Liver (tissue), 9 donors: ENCODE data around the gene FOXD1. TPM values are rescaled to one million over a fixed set of nuclear protein-coding genes. Genes with fewer than 3 reads are reported as not detected.

ENCODE experiments used
- DNase-seq: peaks from one replicate; pipeline ENCODE4 v3.0.0-alpha.2; 2017; ENCODE audit warnings: low spot score
- H3K27ac ChIP-seq, 2 donors: one replicate each; pipeline ENCODE4 v1.7.0; 2013; ENCODE audit warnings: inconsistent platforms in 2 of 2, low read length in 2 of 2, control low read depth in 1 of 2, low read depth in 1 of 2, mild to moderate bottlenecking in 1 of 2
- H3K27me3 ChIP-seq, 4 donors: one replicate each; pipeline versions ENCODE4 v1.6.1 to v1.7.0; 2013; ENCODE audit warnings: low read length in 3 of 4, inconsistent platforms in 1 of 4, mild to moderate bottlenecking in 1 of 4, moderate library complexity in 1 of 4; ENCODE audit not compliant: control insufficient read depth in 4 of 4, insufficient read depth in 4 of 4
- H3K36me3 ChIP-seq, 4 donors: one replicate each; pipeline versions ENCODE4 v1.6.1 to v1.7.0; 2013; ENCODE audit warnings: low read length in 3 of 4, mild to moderate bottlenecking in 3 of 4, low read depth in 1 of 4, moderate library complexity in 1 of 4; ENCODE audit not compliant: control insufficient read depth in 4 of 4, insufficient read depth in 3 of 4
- H3K4me1 ChIP-seq, 4 donors: one replicate each; pipeline versions ENCODE4 v1.6.1 to v1.7.0; 2013; ENCODE audit warnings: low read length in 3 of 4, mild to moderate bottlenecking in 3 of 4, moderate library complexity in 1 of 4; ENCODE audit not compliant: control insufficient read depth in 4 of 4, insufficient read depth in 4 of 4
- H3K4me3 ChIP-seq, 3 donors: one replicate each; pipeline versions ENCODE4 v1.6.1 to v1.7.0; 2013; ENCODE audit warnings: low read length in 3 of 3, control low read depth in 1 of 3, low read depth in 1 of 3, mild to moderate bottlenecking in 1 of 3
- H3K9ac ChIP-seq, 2 donors: one replicate each; pipeline ENCODE4 v1.7.0; 2013; ENCODE audit warnings: low read length in 2 of 2, mild to moderate bottlenecking in 2 of 2, moderate library complexity in 2 of 2, control low read depth in 1 of 2, low read depth in 1 of 2
- H3K9me3 ChIP-seq, 4 donors: one replicate each; pipeline versions ENCODE4 v1.6.1 to v1.7.0; 2013; ENCODE audit warnings: low read length in 3 of 4; ENCODE audit not compliant: control insufficient read depth in 4 of 4
- EGR1 ChIP-seq, 2 donors: IDR thresholded peaks; 2 replicates each; pipeline ENCODE4 v1.6.1; 2016 to 2018; ENCODE audit warnings: antibody characterized with exemption in 2 of 2, low read depth in 2 of 2
- FOXA1 ChIP-seq: IDR thresholded peaks from 2 replicates; pipeline ENCODE4 v1.6.1; 2016; ENCODE audit warnings: antibody characterized with exemption
- GABPA ChIP-seq, 2 donors: IDR thresholded peaks in 1 of 2; conservative IDR thresholded peaks in 1 of 2; 2 replicates each; pipeline ENCODE4 v1.6.1; 2016; ENCODE audit warnings: antibody characterized with exemption in 2 of 2, mild to moderate bottlenecking in 1 of 2, moderate library complexity in 1 of 2
- HNF4A ChIP-seq, 2 donors: conservative IDR thresholded peaks; 2 replicates each; pipeline ENCODE4 v1.6.1; 2016; ENCODE audit warnings: antibody characterized with exemption in 2 of 2, mild to moderate bottlenecking in 2 of 2
- NR2F2 ChIP-seq: IDR thresholded peaks from 2 replicates; pipeline ENCODE4 v1.6.1; 2016; ENCODE audit warnings: antibody characterized with exemption
- RXRA ChIP-seq, 2 donors: IDR thresholded peaks; 2 replicates each; pipeline ENCODE4 v1.6.1; 2017 to 2018; ENCODE audit warnings: antibody characterized with exemption in 2 of 2, mild to moderate bottlenecking in 1 of 2
- TAF1 ChIP-seq: conservative IDR thresholded peaks from 2 replicates; pipeline ENCODE4 v1.6.1; 2016; ENCODE audit warnings: antibody characterized with exemption, mild to moderate bottlenecking
- YY1 ChIP-seq: IDR thresholded peaks from 2 replicates; pipeline ENCODE4 v1.6.1; 2016; ENCODE audit warnings: antibody characterized with exemption, mild to moderate bottlenecking
- WGBS: extraction: QIAGEN DNeasy Blood & Tissue Kit; methylation state at CpG from one replicate; pipeline ENCODE4 v1.1.7; 2013; 5-methylcytosine and 5-hydroxymethylcytosine counted together
- polyA plus RNA-seq, 2 donors: library from polyadenylated mRNA; stranded (reverse) in 1 of 2; unstranded in 1 of 2; fragments of 200-250 nt in 1 of 2; fragments of >200 nt in 1 of 2; fragmentation: Nextera tagmentation in 1 of 2; extraction: Ambion mirVana in 1 of 2; gene quantifications; one replicate each; pipeline versions ENCODE4 v1.2.1 to v1.2.3, GENCODE V29; 2013 to 2015
- total RNA-seq, 2 donors: library from RNA; depleted of rRNA; stranded (reverse); fragments of >200 nt; gene quantifications; one replicate each; pipeline ENCODE4 v1.2.3, GENCODE V29; 2014
- TF ChIP-seq, protein P1 (sequence below): IDR thresholded peaks from 2 replicates; pipeline ENCODE4 v1.6.1; 2016; ENCODE audit warnings: antibody characterized with exemption
- TF ChIP-seq, protein P2 (sequence below): IDR thresholded peaks from 2 replicates; pipeline ENCODE4 v1.6.1; 2016; ENCODE audit warnings: antibody characterized with exemption
- TF ChIP-seq, protein P3 (sequence below): IDR thresholded peaks from 2 replicates; pipeline ENCODE4 v1.6.1; 2016; ENCODE audit warnings: antibody characterized with exemption, mild to moderate bottlenecking
- TF ChIP-seq, protein P4 (sequence below): IDR thresholded peaks from 2 replicates; pipeline ENCODE4 v1.6.1; 2016; ENCODE audit warnings: antibody characterized with exemption
- TF ChIP-seq, protein P5 (sequence below): fragments of 150-350 bp; IDR thresholded peaks from 2 replicates; pipeline ENCODE4 v1.5.1; 2017; ENCODE audit warnings: improper control_type of control experiment, low read depth, low read length; ENCODE audit not compliant: missing input control
- donor health status: healthy.
- donor health status: healthy.
- donor health status: healthy.
- donor health status: healthy.
- donor health status: healthy.

FOXD1 gene
- total and polyA plus RNA-seq, 4 donors, result not detected

DNA sequence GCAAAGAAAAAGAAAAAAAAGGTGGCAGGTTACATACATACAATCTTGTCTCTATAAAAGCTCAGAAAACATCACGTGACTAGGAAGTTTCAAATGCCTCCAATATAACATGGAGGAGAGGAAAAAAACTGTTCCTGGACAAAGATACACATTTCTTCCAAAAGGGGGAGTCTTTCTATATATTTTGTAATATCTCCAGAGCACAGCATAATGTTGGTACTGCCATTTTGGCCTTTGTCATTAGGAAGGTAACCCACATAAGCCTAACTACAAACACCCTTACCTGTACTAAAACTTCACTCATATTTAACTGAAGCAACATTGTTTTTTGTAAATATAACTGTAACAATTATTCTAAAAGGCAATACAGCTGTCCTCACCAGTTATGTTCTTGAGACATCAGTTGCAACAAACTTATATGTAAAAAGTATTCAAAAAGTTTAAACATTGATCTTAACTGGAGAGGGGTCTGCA, 48.4 kb upstream of the FOXD1 start:
- Histone ChIP-seq H3K27ac (no peak overlapping the region), H3K36me3 (peaks cover 2 to 10% (median 4%) of the 10 kb centered on the region in 4 donors), H3K9ac (no peak overlapping the region), H3K4me3 (peak overlapping the region in 1 of 3 donors; percentile 99), H3K4me1 (peaks cover 0 to 32% (median 17%) of the 10 kb centered on the region in 4 donors), H3K27me3 (no peaks in the 10 kb centered on the region), H3K9me3 (no peaks in the 10 kb centered on the region)
- WGBS, result 82% methylated on average over 1 of the region's 1 CpG
- no peak for DNase-seq
- no peak for TF ChIP-seq YY1
- no peak for TF ChIP-seq HNF4A (conservative IDR thresholded peaks at IDR 0.05)
- TF ChIP-seq, protein P1, sequence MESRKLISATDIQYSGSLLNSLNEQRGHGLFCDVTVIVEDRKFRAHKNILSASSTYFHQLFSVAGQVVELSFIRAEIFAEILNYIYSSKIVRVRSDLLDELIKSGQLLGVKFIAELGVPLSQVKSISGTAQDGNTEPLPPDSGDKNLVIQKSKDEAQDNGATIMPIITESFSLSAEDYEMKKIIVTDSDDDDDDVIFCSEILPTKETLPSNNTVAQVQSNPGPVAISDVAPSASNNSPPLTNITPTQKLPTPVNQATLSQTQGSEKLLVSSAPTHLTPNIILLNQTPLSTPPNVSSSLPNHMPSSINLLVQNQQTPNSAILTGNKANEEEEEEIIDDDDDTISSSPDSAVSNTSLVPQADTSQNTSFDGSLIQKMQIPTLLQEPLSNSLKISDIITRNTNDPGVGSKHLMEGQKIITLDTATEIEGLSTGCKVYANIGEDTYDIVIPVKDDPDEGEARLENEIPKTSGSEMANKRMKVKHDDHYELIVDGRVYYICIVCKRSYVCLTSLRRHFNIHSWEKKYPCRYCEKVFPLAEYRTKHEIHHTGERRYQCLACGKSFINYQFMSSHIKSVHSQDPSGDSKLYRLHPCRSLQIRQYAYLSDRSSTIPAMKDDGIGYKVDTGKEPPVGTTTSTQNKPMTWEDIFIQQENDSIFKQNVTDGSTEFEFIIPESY, result no peak
- TF ChIP-seq, protein P2, sequence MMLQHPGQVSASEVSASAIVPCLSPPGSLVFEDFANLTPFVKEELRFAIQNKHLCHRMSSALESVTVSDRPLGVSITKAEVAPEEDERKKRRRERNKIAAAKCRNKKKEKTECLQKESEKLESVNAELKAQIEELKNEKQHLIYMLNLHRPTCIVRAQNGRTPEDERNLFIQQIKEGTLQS, result no peak
- TF ChIP-seq NR2F2, result no peak
- no peak for TF ChIP-seq FOXA1
- TF ChIP-seq, protein P3, sequence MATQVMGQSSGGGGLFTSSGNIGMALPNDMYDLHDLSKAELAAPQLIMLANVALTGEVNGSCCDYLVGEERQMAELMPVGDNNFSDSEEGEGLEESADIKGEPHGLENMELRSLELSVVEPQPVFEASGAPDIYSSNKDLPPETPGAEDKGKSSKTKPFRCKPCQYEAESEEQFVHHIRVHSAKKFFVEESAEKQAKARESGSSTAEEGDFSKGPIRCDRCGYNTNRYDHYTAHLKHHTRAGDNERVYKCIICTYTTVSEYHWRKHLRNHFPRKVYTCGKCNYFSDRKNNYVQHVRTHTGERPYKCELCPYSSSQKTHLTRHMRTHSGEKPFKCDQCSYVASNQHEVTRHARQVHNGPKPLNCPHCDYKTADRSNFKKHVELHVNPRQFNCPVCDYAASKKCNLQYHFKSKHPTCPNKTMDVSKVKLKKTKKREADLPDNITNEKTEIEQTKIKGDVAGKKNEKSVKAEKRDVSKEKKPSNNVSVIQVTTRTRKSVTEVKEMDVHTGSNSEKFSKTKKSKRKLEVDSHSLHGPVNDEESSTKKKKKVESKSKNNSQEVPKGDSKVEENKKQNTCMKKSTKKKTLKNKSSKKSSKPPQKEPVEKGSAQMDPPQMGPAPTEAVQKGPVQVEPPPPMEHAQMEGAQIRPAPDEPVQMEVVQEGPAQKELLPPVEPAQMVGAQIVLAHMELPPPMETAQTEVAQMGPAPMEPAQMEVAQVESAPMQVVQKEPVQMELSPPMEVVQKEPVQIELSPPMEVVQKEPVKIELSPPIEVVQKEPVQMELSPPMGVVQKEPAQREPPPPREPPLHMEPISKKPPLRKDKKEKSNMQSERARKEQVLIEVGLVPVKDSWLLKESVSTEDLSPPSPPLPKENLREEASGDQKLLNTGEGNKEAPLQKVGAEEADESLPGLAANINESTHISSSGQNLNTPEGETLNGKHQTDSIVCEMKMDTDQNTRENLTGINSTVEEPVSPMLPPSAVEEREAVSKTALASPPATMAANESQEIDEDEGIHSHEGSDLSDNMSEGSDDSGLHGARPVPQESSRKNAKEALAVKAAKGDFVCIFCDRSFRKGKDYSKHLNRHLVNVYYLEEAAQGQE, result no peak
- no peak for TF ChIP-seq RXRA (IDR thresholded peaks at IDR 0.05)
- TF ChIP-seq EGR1 (IDR thresholded peaks at IDR 0.05; ENCODE audit: low read depth in 2 of 2), result no peak
- no peak for TF ChIP-seq GABPA (IDR thresholded peaks at IDR 0.05 in 1 of 2, conservative IDR thresholded peaks at IDR 0.05 in 1 of 2)
- no peak for TF ChIP-seq TAF1
- TF ChIP-seq, protein P4, sequence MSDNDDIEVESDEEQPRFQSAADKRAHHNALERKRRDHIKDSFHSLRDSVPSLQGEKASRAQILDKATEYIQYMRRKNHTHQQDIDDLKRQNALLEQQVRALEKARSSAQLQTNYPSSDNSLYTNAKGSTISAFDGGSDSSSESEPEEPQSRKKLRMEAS, result no peak

DNA sequence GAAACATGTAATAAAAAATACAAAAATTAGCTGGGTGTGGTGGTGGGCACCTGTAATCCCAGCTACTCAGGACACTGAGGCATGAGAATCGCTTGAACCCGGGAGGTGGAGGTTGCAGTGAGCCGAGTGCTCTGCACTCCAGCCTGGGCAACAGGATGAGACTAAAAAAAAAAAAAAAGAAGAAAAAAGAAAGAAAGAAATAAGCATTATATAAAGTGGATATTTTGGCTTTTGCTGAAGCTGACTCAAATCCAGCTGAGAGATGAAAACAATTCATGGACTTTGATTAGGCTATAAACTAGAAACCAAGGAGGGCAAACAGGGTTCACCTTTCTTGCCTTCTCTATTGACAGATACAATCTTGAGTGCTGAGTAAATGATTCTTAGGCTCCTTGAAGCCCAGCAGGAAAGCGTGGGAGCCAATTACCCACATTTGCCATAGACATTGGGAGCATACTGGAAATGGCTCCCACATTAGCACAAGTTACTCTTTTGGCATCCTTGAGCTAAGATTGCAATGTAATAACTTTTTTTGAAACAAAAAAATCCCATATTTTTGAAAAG, 47.3 kb upstream of the FOXD1 start:
- no peak overlapping the region for H3K9ac ChIP-seq
- peaks cover 0 to 3% (median 0%) of the 10 kb centered on the region in 4 donors for H3K36me3 ChIP-seq
- H3K4me3 ChIP-seq, result no peak overlapping the region
- TF ChIP-seq, protein P2, result no peak
- TF ChIP-seq RXRA (IDR thresholded peaks at IDR 0.05), result no peak
- TF ChIP-seq, protein P5, sequence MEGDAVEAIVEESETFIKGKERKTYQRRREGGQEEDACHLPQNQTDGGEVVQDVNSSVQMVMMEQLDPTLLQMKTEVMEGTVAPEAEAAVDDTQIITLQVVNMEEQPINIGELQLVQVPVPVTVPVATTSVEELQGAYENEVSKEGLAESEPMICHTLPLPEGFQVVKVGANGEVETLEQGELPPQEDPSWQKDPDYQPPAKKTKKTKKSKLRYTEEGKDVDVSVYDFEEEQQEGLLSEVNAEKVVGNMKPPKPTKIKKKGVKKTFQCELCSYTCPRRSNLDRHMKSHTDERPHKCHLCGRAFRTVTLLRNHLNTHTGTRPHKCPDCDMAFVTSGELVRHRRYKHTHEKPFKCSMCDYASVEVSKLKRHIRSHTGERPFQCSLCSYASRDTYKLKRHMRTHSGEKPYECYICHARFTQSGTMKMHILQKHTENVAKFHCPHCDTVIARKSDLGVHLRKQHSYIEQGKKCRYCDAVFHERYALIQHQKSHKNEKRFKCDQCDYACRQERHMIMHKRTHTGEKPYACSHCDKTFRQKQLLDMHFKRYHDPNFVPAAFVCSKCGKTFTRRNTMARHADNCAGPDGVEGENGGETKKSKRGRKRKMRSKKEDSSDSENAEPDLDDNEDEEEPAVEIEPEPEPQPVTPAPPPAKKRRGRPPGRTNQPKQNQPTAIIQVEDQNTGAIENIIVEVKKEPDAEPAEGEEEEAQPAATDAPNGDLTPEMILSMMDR, result no peak
- no peaks in the 10 kb centered on the region for H3K27me3 ChIP-seq
- peaks cover 0 to 30% (median 16%) of the 10 kb centered on the region in 4 donors for H3K4me1 ChIP-seq
- 87% methylated on average over 4 of the region's 4 CpGs for WGBS
- H3K9me3 ChIP-seq, result no peaks in the 10 kb centered on the region
- no peak overlapping the region for H3K27ac ChIP-seq
- DNase-seq, result no peak
